Endodermal cell (in vitro differentiated cells): Measurements from ENCODE around the gene B4GALNT1. TPM values are rescaled to one million over a fixed set of nuclear protein-coding genes. Genes with fewer than 3 reads are reported as not detected.

Source experiments
- DNase-seq: peaks from one replicate; pipeline ENCODE4 v3.0.0-alpha.2; 2017
- H3K27ac ChIP-seq: 2 replicates; pipeline ENCODE4 v1.5.1; 2013; ENCODE audit warnings: mild to moderate bottlenecking, low read depth, low read length, moderate library complexity
- H3K27me3 ChIP-seq: 2 replicates; pipeline ENCODE4 v1.6.1; 2013; ENCODE audit warnings: mild to moderate bottlenecking, low read length, moderate library complexity; ENCODE audit not compliant: insufficient read depth, control insufficient read depth, poor library complexity, severe bottlenecking
- H3K36me3 ChIP-seq: 2 replicates; pipeline ENCODE4 v1.7.0; 2013; ENCODE audit warnings: mild to moderate bottlenecking, low read length, moderate library complexity; ENCODE audit not compliant: control insufficient read depth, insufficient read depth
- H3K4me1 ChIP-seq: one replicate; pipeline ENCODE4 v1.7.0; 2013; ENCODE audit warnings: low read length; ENCODE audit not compliant: control insufficient read depth, insufficient read depth
- H3K4me3 ChIP-seq: 2 replicates; pipeline ENCODE4 v1.5.1; 2013; ENCODE audit warnings: mild to moderate bottlenecking, low read length, moderate library complexity
- H3K9ac ChIP-seq: 2 replicates; pipeline ENCODE4 v1.6.1; 2013; ENCODE audit warnings: mild to moderate bottlenecking, low read length, moderate library complexity; ENCODE audit not compliant: poor library complexity, severe bottlenecking; ENCODE audit errors: extremely low read depth
- H3K9me3 ChIP-seq: 2 replicates; pipeline ENCODE4 v1.6.1; 2013; ENCODE audit warnings: mild to moderate bottlenecking, low read length, moderate library complexity; ENCODE audit not compliant: control insufficient read depth
- H3K27ac Mint-ChIP-seq: 2 replicates; pipeline ENCODE4 v1.8.0; 2020; ENCODE audit warnings: mixed read lengths
- H3K27me3 Mint-ChIP-seq: 2 replicates; pipeline ENCODE4 v1.8.0; 2021; ENCODE audit warnings: mild to moderate bottlenecking, mixed read lengths; ENCODE audit not compliant: insufficient read depth
- H3K36me3 Mint-ChIP-seq: 2 replicates; pipeline ENCODE4 v1.8.0; 2020; ENCODE audit warnings: low read depth, mixed read lengths
- H3K4me1 Mint-ChIP-seq: 2 replicates; pipeline ENCODE4 v1.8.0; 2020; ENCODE audit warnings: mixed read lengths
- H3K4me3 Mint-ChIP-seq: 2 replicates; pipeline ENCODE4 v1.8.0; 2020; ENCODE audit warnings: mild to moderate bottlenecking, moderate library complexity, mixed read lengths
- H3K9me3 Mint-ChIP-seq: 2 replicates; pipeline ENCODE4 v1.8.0; 2020; ENCODE audit warnings: mild to moderate bottlenecking, mixed read lengths
- CTCF ChIP-seq: fragments of 200-600 bp; sonication (generic); conservative IDR thresholded peaks from 2 replicates; pipeline ENCODE4 v1.5.0; 2021; ENCODE audit warnings: antibody characterized with exemption, mild to moderate bottlenecking
- WGBS, 2 experiments: methylation state at CpG; one replicate each; pipeline versions ENCODE4 v1.1.5 to v1.1.7; 2013; ENCODE audit warnings: missing lambda C conversion rate in 2 of 2, mixed read lengths in 1 of 2; ENCODE audit not compliant: insufficient coverage in 1 of 2, insufficient read length in 1 of 2; 5-methylcytosine and 5-hydroxymethylcytosine counted together
- total RNA-seq, 2 donors: library from RNA; stranded (reverse); fragmentation: NEBNext Ultra II Directional in 1 of 2; extraction: Animal tissue kit (Norgen Biotek cat#: 25700) in 1 of 2; gene quantifications; 2 replicates in 1 of 2; 3 replicates in 1 of 2; pipeline ENCODE4 v1.2.1, GENCODE V29; 2021

B4GALNT1 gene
- total RNA-seq, 2 donors from 2014 or later, result 0.49 to 0.66 TPM

GRCh38 chr12:57586128-57586527, 46.9 kb downstream of the B4GALNT1 start:
- peaks cover 7% of the 10 kb centered on the region for H3K27me3 Mint-ChIP-seq
- TF ChIP-seq CTCF, result no peak

GRCh38 chr12:57585156-57585555, 47.8 kb downstream of the B4GALNT1 start:
- Histone ChIP-seq H3K36me3 (no peaks in the 10 kb centered on the region), H3K27ac (no peak overlapping the region), H3K9ac (no peak overlapping the region), H3K4me3 (no peak overlapping the region), H3K27me3 (peaks cover 56% of the 10 kb centered on the region), H3K9me3 (no peaks in the 10 kb centered on the region), H3K4me1 (no peaks in the 10 kb centered on the region)
- H3K4me1 Mint-ChIP-seq, result peaks cover 8% of the 10 kb centered on the region
- TF ChIP-seq CTCF, result no peak
- DNase-seq, result no peak
- 94 to 95% methylated on average over 2 of the region's 2 CpGs for WGBS, 2 experiments
- no peak overlapping the region for H3K27ac Mint-ChIP-seq
- no peak overlapping the region for H3K4me3 Mint-ChIP-seq
- peaks cover 8% of the 10 kb centered on the region for H3K36me3 Mint-ChIP-seq
- H3K27me3 Mint-ChIP-seq, result peaks cover 4% of the 10 kb centered on the region
- no peaks in the 10 kb centered on the region for H3K9me3 Mint-ChIP-seq

More at GRCh38 chr12:57586128-57586527, 46.9 kb downstream of the B4GALNT1 start:
- H3K4me1 ChIP-seq, result no peaks in the 10 kb centered on the region
- H3K27ac ChIP-seq, result no peak overlapping the region
- H3K9ac ChIP-seq, result no peak overlapping the region
- H3K4me3 ChIP-seq, result no peak overlapping the region
- no peaks in the 10 kb centered on the region for H3K9me3 ChIP-seq
- Mint-ChIP-seq H3K9me3 (no peaks in the 10 kb centered on the region), H3K4me1 (peaks cover 13% of the 10 kb centered on the region), H3K27ac (no peak overlapping the region), H3K4me3 (no peak overlapping the region), H3K36me3 (peaks cover 8% of the 10 kb centered on the region)
- peaks cover 48% of the 10 kb centered on the region for H3K27me3 ChIP-seq
- 93% methylated on average over 3 of the region's 3 CpGs; no CpG with 5 or more reads in 1 of the 2 experiments for WGBS, 2 experiments
- no peaks in the 10 kb centered on the region for H3K36me3 ChIP-seq
- no peak for DNase-seq

DNA sequence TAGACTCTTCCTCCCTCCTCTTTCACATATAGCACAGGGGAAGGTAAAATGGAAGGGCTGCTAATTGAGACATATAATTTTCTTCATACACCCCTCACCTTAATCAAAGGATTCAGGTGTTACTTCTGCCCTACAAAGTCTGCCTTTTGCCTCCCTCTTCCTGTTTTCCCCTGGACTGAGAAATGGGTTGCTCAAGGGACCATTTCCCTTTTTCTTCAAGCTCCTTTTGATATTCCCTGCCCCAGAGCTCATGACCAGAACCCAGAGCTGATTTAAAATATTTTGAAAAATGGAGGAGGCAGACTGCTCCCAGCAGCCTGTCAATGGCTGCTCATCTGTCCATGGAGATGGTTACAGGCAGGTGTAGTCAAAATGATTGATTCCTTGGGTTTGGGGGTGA, 48.3 kb downstream of the B4GALNT1 start:
- Histone ChIP-seq H3K9me3 (no peaks in the 10 kb centered on the region), H3K9ac (no peak overlapping the region), H3K27me3 (peaks cover 61% of the 10 kb centered on the region), H3K4me1 (no peaks in the 10 kb centered on the region), H3K4me3 (no peak overlapping the region), H3K27ac (no peak overlapping the region), H3K36me3 (no peaks in the 10 kb centered on the region)
- Mint-ChIP-seq H3K36me3 (peaks cover 8% of the 10 kb centered on the region), H3K4me1 (peaks cover 8% of the 10 kb centered on the region), H3K27me3 (peaks cover 4% of the 10 kb centered on the region), H3K9me3 (no peaks in the 10 kb centered on the region), H3K27ac (no peak overlapping the region), H3K4me3 (no peak overlapping the region)
- DNase-seq, result no peak
- no peak for TF ChIP-seq CTCF
